Astrocyte (in vitro differentiated cells and primary cell): Measurements from ENCODE around the gene FZR1.

Source experiments
- EZH2 ChIP-seq: IDR thresholded peaks from 2 replicates; pipeline ENCODE4 v1.6.1; 2012; ENCODE audit warnings: mild to moderate bottlenecking, low read length, inconsistent platforms; ENCODE audit not compliant: insufficient read depth
- TF ChIP-seq, protein P1 (sequence below): IDR thresholded peaks from 2 replicates; pipeline ENCODE4 v1.5.1; 2011; ENCODE audit warnings: low read depth, mild to moderate bottlenecking, inconsistent platforms, low read length, moderate library complexity; ENCODE audit not compliant: insufficient read depth

DNA sequence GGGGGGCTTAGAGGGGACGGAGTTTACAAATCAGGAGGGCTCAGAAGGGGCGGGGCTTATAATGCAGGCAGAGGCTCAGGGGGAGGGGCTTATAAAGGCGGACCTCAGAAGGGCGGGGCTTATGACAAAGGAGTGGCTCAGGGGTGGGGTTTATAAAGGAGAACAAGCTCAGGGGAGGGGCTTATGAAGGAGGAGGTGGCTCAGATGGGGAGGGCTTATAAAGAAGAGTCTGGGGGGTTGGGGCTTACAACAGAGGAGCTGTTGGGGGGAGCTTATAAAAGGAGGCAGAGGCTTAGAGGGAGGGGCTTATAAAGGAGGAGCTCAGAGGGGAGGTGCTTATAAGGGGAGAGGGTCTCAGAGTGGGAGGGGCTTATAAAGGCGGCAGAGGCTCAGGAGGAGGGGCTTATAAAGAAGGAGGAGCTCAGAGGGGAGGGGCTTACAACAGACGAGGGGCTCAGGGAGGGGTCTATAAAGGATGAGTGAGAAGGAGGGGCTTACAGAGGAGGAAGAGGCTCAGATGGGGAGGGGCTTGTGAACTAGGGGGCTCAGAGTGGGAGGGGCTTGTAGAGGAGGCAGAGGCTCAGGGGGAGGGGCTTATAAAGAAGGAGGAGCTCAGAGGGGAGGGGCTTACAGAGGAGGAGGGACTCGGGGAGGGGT is 26.8 kb upstream of the FZR1 start:
- TF ChIP-seq, protein P1, sequence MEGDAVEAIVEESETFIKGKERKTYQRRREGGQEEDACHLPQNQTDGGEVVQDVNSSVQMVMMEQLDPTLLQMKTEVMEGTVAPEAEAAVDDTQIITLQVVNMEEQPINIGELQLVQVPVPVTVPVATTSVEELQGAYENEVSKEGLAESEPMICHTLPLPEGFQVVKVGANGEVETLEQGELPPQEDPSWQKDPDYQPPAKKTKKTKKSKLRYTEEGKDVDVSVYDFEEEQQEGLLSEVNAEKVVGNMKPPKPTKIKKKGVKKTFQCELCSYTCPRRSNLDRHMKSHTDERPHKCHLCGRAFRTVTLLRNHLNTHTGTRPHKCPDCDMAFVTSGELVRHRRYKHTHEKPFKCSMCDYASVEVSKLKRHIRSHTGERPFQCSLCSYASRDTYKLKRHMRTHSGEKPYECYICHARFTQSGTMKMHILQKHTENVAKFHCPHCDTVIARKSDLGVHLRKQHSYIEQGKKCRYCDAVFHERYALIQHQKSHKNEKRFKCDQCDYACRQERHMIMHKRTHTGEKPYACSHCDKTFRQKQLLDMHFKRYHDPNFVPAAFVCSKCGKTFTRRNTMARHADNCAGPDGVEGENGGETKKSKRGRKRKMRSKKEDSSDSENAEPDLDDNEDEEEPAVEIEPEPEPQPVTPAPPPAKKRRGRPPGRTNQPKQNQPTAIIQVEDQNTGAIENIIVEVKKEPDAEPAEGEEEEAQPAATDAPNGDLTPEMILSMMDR: no peak
- no peak for TF ChIP-seq EZH2
